Right cardiac atrium (tissue), 5 donors: ENCODE data around the gene PICK1. TPM values are rescaled to one million over a fixed set of nuclear protein-coding genes. Genes with fewer than 3 reads are reported as not detected.

Experiments used
- ATAC-seq, 2 donors: fragments of 200-7000 bp; cut with Tn5 transposase; one replicate each; pipeline versions ENCODE4 v1.8.0 to v1.9.1; 2020; ENCODE audit warnings: moderate library complexity in 2 of 2, mild to moderate bottlenecking in 1 of 2
- DNase-seq, 3 donors: peaks; one replicate each; pipeline ENCODE4 v3.0.0-alpha.2; 2020
- H3K27ac ChIP-seq: one replicate; pipeline ENCODE4 v1.5.1; 2013; ENCODE audit warnings: mild to moderate bottlenecking, low read length, control low read depth, moderate library complexity
- H3K27me3 ChIP-seq: one replicate; pipeline ENCODE4 v1.6.1; 2013; ENCODE audit not compliant: control insufficient read depth, insufficient read depth
- H3K4me1 ChIP-seq: one replicate; pipeline ENCODE4 v1.6.1; 2013; ENCODE audit warnings: low read length; ENCODE audit not compliant: control insufficient read depth, insufficient read depth
- H3K4me3 ChIP-seq: one replicate; pipeline ENCODE4 v1.5.1; 2013; ENCODE audit warnings: low read length, control low read depth
- H3K9me3 ChIP-seq: one replicate; pipeline ENCODE4 v1.6.1; 2013; ENCODE audit warnings: low read length; ENCODE audit not compliant: control insufficient read depth
- WGBS: extraction: QIAGEN DNeasy Blood & Tissue Kit; methylation state at CpG from one replicate; pipeline ENCODE4 v1.1.7; 2013; 5-methylcytosine and 5-hydroxymethylcytosine counted together
- intact Hi-C, 4 donors: fragments of 100-400 bp; cut with DNase I; formaldehyde crosslinking; loops; one replicate each; pipeline versions ENCODE4 v1.11.0 to v1.14.0; 2022 to 2023
- polyA plus RNA-seq: library from polyadenylated mRNA; stranded (reverse); fragments of 200-250 nt; gene quantifications from one replicate; pipeline ENCODE4 v1.2.3, GENCODE V29; 2013
- total RNA-seq, 4 donors: library from RNA; stranded (reverse); fragmentation: NEBNext Ultra II Directional; extraction: Animal tissue kit (Norgen Biotek cat#: 25700); gene quantifications; one replicate each; pipeline ENCODE4 v1.2.1, GENCODE V29; 2021
- donor health status: healthy with polysubstance abuse.
- donor health status: DM: no; HTN: yes; CAD: no.
- donor health status: DM: no; HTN: no; CAD: no.
- donor health status: DM: no; HTN: yes; CAD: no; lungs with severe emphysema.
- donor health status: DM: yes; HTN: yes; CAD: no.

Gene PICK1
- total and polyA plus RNA-seq, 5 donors = 23.8 to 31.3 (median 25.5) TPM

GRCh38 chr22:38051900-38052862, 5.0 kb upstream of the PICK1 start:
- 30% methylated on average over 30 of the region's 30 CpGs for WGBS
- no peaks in the 10 kb centered on the region for H3K9me3 ChIP-seq
- no peak overlapping the region for H3K4me3 ChIP-seq
- peak; percentile 81 to 91 (median 89) for DNase-seq
- peaks cover 5% of the 10 kb centered on the region for H3K4me1 ChIP-seq
- intact Hi-C loops = loop anchor here in 3 of 4 donors (5.0 to 10.0 kb wide), 4 partner anchors 60 to 520 kb away; partner anchors contain the start of genes BAIAP2L2 (in 1 of the 3) and DMC1 (in 1 of the 3)
- no peak overlapping the region for H3K27ac ChIP-seq
- H3K27me3 ChIP-seq = no peaks in the 10 kb centered on the region
- peak; percentile 70 to 71 for ATAC-seq

- H3K27ac ChIP-seq = peak overlapping the region; percentile 77
- WGBS = 56% methylated on average over 6 of the region's 6 CpGs
- H3K27me3 ChIP-seq = no peaks in the 10 kb centered on the region
- H3K4me1 ChIP-seq = peaks cover 1% of the 10 kb centered on the region
- H3K4me3 ChIP-seq = no peak overlapping the region
- ATAC-seq = peak; percentile 46 to 48
- no peak for DNase-seq
- H3K9me3 ChIP-seq = no peaks in the 10 kb centered on the region
- intact Hi-C loops = no loop called here
Observed at GRCh38 chr22:38062791-38063190, 5.6 kb downstream of the PICK1 start.

GRCh38 chr22:38065539-38065938, 8.3 kb downstream of the PICK1 start:
- ATAC-seq (no peak), DNase-seq (peak in 1 of 3 donors; percentile 55)
- H3K4me3 ChIP-seq = no peak overlapping the region
- intact Hi-C loops = loop anchor here in 2 of 4 donors (5.0 kb wide), 2 partner anchors 287 to 507 kb away; partner anchors contain the start of gene DMC1 (in 1 of the 2)
- H3K27ac ChIP-seq = no peak overlapping the region
- H3K9me3 ChIP-seq = no peaks in the 10 kb centered on the region
- H3K27me3 ChIP-seq = no peaks in the 10 kb centered on the region
- 95% methylated on average over 8 of the region's 8 CpGs for WGBS
- peaks cover 8% of the 10 kb centered on the region for H3K4me1 ChIP-seq

GRCh38 chr22:38066381-38067027, 9.3 kb downstream of the PICK1 start:
- intact Hi-C loops = loop anchor here in 2 of 4 donors (5.0 kb wide), 2 partner anchors 286 to 506 kb away; partner anchors contain the start of gene DMC1 (in 1 of the 2)
- Histone ChIP-seq H3K27me3 (no peaks in the 10 kb centered on the region), H3K4me1 (peaks cover 10% of the 10 kb centered on the region), H3K27ac (no peak overlapping the region), H3K9me3 (no peaks in the 10 kb centered on the region), H3K4me3 (no peak overlapping the region)
- 88% methylated on average over 13 of the region's 13 CpGs for WGBS
- ATAC-seq (no peak), DNase-seq (peak in 1 of 3 donors; percentile 32)

- peak in 2 of 3 donors; percentile 72 for DNase-seq
- Histone ChIP-seq H3K27ac (no peak overlapping the region), H3K4me1 (peaks cover 10% of the 10 kb centered on the region), H3K27me3 (no peaks in the 10 kb centered on the region), H3K9me3 (no peaks in the 10 kb centered on the region), H3K4me3 (no peak overlapping the region)
- intact Hi-C loops = loop anchor here in 2 of 4 donors (5.0 kb wide), 2 partner anchors 285 to 505 kb away; partner anchors contain the start of gene DMC1 (in 1 of the 2)
- peak in 1 of 2 donors; percentile 12 for ATAC-seq
- WGBS = 63% methylated on average over 8 of the region's 8 CpGs
Observed at GRCh38 chr22:38067028-38067415, 9.8 kb downstream of the PICK1 start.

GRCh38 chr22:38067761-38068360, 10.7 kb downstream of the PICK1 start:
- no peaks in the 10 kb centered on the region for H3K9me3 ChIP-seq
- no peaks in the 10 kb centered on the region for H3K27me3 ChIP-seq
- DNase-seq (peak in 1 of 3 donors; percentile 38), ATAC-seq (no peak)
- H3K4me1 ChIP-seq = peaks cover 10% of the 10 kb centered on the region
- 82% methylated on average over 13 of the region's 13 CpGs for WGBS
- intact Hi-C loops = loop anchor here in 2 of 4 donors (5.0 kb wide), 2 partner anchors 284 to 504 kb away; partner anchors contain the start of gene DMC1 (in 1 of the 2)
- no peak overlapping the region for H3K4me3 ChIP-seq
- peak overlapping the region; percentile 63 for H3K27ac ChIP-seq

- ATAC-seq (peak in 1 of 2 donors; percentile 1), DNase-seq (peak in 2 of 3 donors; percentile 48 to 55)
- Histone ChIP-seq H3K9me3 (no peaks in the 10 kb centered on the region), H3K4me1 (peaks cover 10% of the 10 kb centered on the region), H3K27ac (peak overlapping the region; percentile 63), H3K27me3 (no peaks in the 10 kb centered on the region), H3K4me3 (no peak overlapping the region)
- WGBS = 77% methylated on average over 13 of the region's 13 CpGs
- intact Hi-C loops = loop anchor here in 2 of 4 donors (5.0 kb wide), 2 partner anchors 283 to 503 kb away; partner anchors contain the start of gene DMC1 (in 1 of the 2)
Observed at GRCh38 chr22:38068641-38069371, 11.6 kb downstream of the PICK1 start.

- Histone ChIP-seq H3K4me1 (peaks cover 10% of the 10 kb centered on the region), H3K27me3 (no peaks in the 10 kb centered on the region), H3K4me3 (no peak overlapping the region), H3K9me3 (no peaks in the 10 kb centered on the region), H3K27ac (peak overlapping the region; percentile 88)
- WGBS = 53% methylated on average over 21 of the region's 21 CpGs
- ATAC-seq (peak; percentile 63 to 80), DNase-seq (peak; percentile 73 to 93 (median 89))
- intact Hi-C loops = loop anchor here in 2 of 4 donors (5.0 kb wide), 2 partner anchors 283 to 503 kb away; partner anchors contain the start of gene DMC1 (in 1 of the 2)
Observed at GRCh38 chr22:38069372-38070249, 12.4 kb downstream of the PICK1 start.

- H3K27me3 ChIP-seq = no peaks in the 10 kb centered on the region
- H3K27ac ChIP-seq = peak overlapping the region; percentile 88
- 82% methylated on average over 11 of the region's 11 CpGs for WGBS
- no peak overlapping the region for H3K4me3 ChIP-seq
- no peak for ATAC-seq
- DNase-seq = no peak
- H3K4me1 ChIP-seq = peaks cover 10% of the 10 kb centered on the region
- intact Hi-C loops = no loop called here
- no peaks in the 10 kb centered on the region for H3K9me3 ChIP-seq
Observed at GRCh38 chr22:38070250-38070921, 13.2 kb downstream of the PICK1 start.
